Cortex of kidney (tissue), 1 donor: ENCODE data around the gene DCUN1D1.

Experiments
- DNase-seq: peaks from one replicate; lab custom pipeline; 2025; lab: John Stamatoyannopoulos, UW

DCUN1D1 gene

DNA sequence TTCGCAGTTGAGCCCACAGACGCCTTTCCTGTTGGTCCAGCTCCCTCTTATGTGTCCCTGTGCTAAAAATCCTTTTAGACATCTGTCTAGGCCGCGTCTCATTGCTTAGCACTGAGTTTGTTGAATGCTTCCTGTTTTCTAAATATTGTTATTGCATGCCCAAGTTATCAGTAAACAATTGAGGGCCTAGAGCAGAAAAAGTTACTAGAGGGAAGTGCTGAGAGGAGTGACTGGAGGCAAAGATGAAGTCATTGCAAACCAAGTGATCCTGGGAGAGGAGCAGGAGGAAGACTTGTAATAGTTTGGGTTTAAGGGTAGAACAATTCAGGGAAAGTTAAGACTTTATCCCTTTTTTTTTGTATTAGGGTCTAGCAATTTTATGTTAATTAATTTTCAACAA is 88.1 kb downstream of the DCUN1D1 start:
- no peak for DNase-seq

DNA sequence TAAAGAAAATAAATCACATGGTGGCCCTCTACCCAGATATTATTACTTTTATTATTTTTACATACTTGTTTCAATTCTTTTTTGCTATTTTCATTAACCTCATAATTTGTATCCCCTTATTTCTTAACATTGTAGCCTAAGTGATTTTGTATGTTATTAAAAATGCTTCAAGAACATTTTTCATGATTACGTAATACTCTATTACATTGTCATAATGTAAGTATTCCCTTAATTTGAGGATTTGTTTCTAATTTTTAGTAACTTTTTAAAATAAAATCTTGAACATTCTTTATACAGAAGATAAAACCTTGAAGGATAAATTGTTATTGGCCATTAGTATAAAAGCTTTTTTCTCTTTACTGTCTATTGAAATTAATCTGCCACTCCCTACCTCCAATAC is 89.0 kb downstream of the DCUN1D1 start:
- DNase-seq = no peak

DNA sequence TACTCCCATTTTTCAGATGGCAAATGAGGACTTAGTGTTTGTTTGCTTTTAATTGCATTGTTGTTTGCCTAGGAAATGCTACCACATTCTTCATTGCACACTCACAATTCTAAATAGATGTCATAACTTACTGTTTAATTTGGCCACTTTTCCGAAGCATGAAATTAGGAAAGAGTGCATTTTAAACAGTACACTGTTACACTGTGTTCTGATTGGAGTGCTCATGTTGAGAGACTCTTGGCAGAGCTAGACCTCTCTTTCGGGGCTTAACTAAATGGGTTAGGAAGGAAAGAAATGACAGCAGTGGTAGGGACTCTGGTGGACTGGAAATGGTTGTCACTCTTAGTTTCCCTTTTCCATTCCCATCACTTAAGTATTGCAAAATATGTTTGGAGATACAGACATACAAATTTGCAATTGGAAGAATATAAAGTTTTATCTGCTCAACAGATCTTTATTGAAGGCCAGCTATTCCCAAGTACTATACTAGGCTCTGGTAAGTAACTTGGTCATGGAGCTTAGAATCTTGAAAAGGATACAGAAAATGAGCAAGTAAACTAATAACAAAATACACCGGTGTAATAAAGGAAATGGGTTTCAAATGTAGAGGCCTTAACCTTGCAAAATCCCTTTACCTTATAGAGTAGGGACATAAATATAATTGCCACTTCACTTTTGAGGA is 90.2 kb downstream of the DCUN1D1 start:
- no peak for DNase-seq
